Fibroblast of villous mesenchyme (primary cell): ENCODE data around the gene MELTF. TPM values are rescaled to one million over a fixed set of nuclear protein-coding genes. Genes with fewer than 3 reads are reported as not detected.
"Not testable (repeated sequence)": the region's sequence is repeated elsewhere in the genome, so short reads cannot be mapped to it uniquely, and the experiment has no call there.

Experiments
- DNase-seq: peaks from one replicate; pipeline ENCODE4 v3.0.0-alpha.2; 2010; ENCODE audit warnings: low read depth
- H3K4me3 ChIP-seq: 2 replicates; pipeline ENCODE4 v1.5.1; 2011; ENCODE audit warnings: low read depth, mild to moderate bottlenecking, low read length
- CTCF ChIP-seq: IDR thresholded peaks from 2 replicates; pipeline ENCODE4 v1.5.1; 2012; ENCODE audit warnings: low read depth, mild to moderate bottlenecking, low read length; ENCODE audit not compliant: insufficient read depth
- total RNA-seq: library from RNA; depleted of rRNA; stranded (reverse); fragments of >200 nt; gene quantifications from 2 replicates; pipeline ENCODE4 v1.2.3, GENCODE V29; 2012

MELTF gene
- total RNA-seq, 1 donor: 4.7 TPM

- TF ChIP-seq CTCF: no peak
- DNase-seq: no peak
- H3K4me3 ChIP-seq: no peak overlapping the region
These were observed 12.9 kb upstream of the MELTF start for GRCh38 chr3:197042539-197042938.

GRCh38 chr3:197041875-197042488 lies 12.4 kb upstream of the MELTF start:
- no peak for TF ChIP-seq CTCF
- H3K4me3 ChIP-seq: no peak overlapping the region
- DNase-seq: no peak

GRCh38 chr3:197040658-197041057 lies 11.0 kb upstream of the MELTF start:
- TF ChIP-seq CTCF: no peak
- no peak for DNase-seq
- no peak overlapping the region for H3K4me3 ChIP-seq

- no peak for DNase-seq
- no peak overlapping the region for H3K4me3 ChIP-seq
- no peak for TF ChIP-seq CTCF
These were observed 9.3 kb upstream of the MELTF start for GRCh38 chr3:197038679-197039462.

GRCh38 chr3:197035577-197035976 lies 6.0 kb upstream of the MELTF start:
- H3K4me3 ChIP-seq: no peak overlapping the region
- no peak for DNase-seq
- TF ChIP-seq CTCF: no peak

- H3K4me3 ChIP-seq, DNase-seq: not testable (repeated sequence)
These were observed 5.2 kb upstream of the MELTF start for GRCh38 chr3:197034778-197035177.

GRCh38 chr3:197033764-197034163 lies 4.1 kb upstream of the MELTF start:
- H3K4me3 ChIP-seq, DNase-seq: not testable (repeated sequence)
